ENCODE data around the gene KNDC1. TPM values are rescaled to one million over a fixed set of nuclear protein-coding genes. Genes with fewer than 3 reads are reported as not detected.

Gene KNDC1
- total and polyA plus RNA-seq, 2 experiments from 2014 or later = 1.8 to 16.0 TPM

DNA sequence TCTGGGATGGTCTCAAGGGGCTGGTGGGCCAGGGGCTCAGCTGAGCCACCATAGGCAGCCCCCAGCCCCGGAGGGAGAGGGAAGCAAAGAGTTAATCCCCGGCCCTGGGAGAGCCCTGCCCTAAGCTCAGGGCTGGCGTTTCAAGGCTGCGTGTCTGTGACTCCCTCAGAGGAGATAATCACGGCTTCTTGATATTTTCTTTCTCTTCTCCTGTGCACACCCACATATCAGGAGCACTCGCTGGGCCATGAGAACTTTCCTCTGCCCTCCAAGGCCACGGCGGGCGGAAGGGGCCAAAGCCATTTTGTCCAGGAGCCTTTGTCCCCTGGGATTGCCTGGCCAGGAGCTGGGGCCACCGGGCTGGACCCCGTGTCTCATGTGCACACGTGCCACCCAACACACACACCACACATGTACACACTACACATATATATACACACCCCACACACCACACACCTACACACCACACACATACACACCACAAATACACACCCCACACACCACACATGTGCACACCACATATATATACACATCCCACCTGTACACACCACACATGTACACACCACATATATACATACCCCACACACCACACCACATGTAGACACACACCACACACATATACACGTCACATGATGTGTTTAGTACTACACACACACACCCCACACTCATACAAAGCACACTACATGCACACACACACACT, 94.6 kb downstream of the KNDC1 start (continued):
- TF ChIP-seq, protein P1, sequence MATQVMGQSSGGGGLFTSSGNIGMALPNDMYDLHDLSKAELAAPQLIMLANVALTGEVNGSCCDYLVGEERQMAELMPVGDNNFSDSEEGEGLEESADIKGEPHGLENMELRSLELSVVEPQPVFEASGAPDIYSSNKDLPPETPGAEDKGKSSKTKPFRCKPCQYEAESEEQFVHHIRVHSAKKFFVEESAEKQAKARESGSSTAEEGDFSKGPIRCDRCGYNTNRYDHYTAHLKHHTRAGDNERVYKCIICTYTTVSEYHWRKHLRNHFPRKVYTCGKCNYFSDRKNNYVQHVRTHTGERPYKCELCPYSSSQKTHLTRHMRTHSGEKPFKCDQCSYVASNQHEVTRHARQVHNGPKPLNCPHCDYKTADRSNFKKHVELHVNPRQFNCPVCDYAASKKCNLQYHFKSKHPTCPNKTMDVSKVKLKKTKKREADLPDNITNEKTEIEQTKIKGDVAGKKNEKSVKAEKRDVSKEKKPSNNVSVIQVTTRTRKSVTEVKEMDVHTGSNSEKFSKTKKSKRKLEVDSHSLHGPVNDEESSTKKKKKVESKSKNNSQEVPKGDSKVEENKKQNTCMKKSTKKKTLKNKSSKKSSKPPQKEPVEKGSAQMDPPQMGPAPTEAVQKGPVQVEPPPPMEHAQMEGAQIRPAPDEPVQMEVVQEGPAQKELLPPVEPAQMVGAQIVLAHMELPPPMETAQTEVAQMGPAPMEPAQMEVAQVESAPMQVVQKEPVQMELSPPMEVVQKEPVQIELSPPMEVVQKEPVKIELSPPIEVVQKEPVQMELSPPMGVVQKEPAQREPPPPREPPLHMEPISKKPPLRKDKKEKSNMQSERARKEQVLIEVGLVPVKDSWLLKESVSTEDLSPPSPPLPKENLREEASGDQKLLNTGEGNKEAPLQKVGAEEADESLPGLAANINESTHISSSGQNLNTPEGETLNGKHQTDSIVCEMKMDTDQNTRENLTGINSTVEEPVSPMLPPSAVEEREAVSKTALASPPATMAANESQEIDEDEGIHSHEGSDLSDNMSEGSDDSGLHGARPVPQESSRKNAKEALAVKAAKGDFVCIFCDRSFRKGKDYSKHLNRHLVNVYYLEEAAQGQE (IDR thresholded peaks at IDR 0.05; ENCODE audit: unreplicated experiment) = no peak
- TF ChIP-seq EZH2phosphoT487 (IDR thresholded peaks at IDR 0.05; ENCODE audit: unreplicated experiment) = no peak
- no peak for TF ChIP-seq CREB1 (CRISPR knock-in tag; IDR thresholded peaks at IDR 0.05; ENCODE audit: low read depth)
- TF ChIP-seq, protein P2, sequence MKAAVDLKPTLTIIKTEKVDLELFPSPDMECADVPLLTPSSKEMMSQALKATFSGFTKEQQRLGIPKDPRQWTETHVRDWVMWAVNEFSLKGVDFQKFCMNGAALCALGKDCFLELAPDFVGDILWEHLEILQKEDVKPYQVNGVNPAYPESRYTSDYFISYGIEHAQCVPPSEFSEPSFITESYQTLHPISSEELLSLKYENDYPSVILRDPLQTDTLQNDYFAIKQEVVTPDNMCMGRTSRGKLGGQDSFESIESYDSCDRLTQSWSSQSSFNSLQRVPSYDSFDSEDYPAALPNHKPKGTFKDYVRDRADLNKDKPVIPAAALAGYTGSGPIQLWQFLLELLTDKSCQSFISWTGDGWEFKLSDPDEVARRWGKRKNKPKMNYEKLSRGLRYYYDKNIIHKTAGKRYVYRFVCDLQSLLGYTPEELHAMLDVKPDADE (IDR thresholded peaks at IDR 0.05) = no peak

DNA sequence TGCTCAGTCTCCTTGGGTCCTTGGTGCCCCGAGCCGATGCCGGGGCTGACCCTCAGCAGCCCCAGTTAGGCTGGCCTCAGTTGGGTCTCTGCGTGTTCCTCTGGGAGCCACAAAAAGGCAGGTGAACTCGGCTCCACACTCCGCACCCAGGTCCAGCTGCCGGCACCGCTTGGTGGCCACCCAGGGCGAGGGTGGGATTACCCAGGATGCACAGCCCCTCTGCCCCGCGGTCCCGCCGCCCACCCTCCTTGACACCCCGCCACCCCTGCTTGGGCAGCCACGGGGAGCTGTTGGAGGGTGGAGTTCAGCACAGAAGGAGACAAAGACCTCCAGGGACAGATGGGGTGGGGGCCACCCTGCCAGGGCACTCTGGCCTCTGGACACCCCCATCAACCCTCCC, 95.3 kb downstream of the KNDC1 start:
- no peaks in the 10 kb centered on the region for H4K20me1 ChIP-seq (replicated peaks; ENCODE audit: insufficient read depth)
- no peaks in the 10 kb centered on the region; the same call in 2 of the 3 replicates for H3K36me3 Mint-ChIP-seq (ENCODE audit: low read depth)
- ATAC-seq (no peak), DNase-seq (ENCODE audit: low spot score) (no peak)
- no peak overlapping the region for H3K27ac ChIP-seq (ENCODE audit: low read depth)
- H3K36me3 ChIP-seq (ENCODE audit: insufficient read depth) = no peaks in the 10 kb centered on the region
- no peaks in the 10 kb centered on the region; the same call in 1 of the 3 replicates for H3K9me3 Mint-ChIP-seq
- peaks cover 18% of the 10 kb centered on the region for H3K27me3 Mint-ChIP-seq (ENCODE audit: insufficient read depth, low read depth, poor library complexity)
- H3K4me1 ChIP-seq (ENCODE audit: insufficient read depth) = peaks cover 5% of the 10 kb centered on the region; the same call in 1 of the 2 replicates
- no peak overlapping the region for H3K4me3 ChIP-seq
- H3K27me3 ChIP-seq (ENCODE audit: insufficient read depth) = no peaks in the 10 kb centered on the region
- H3K4me3 Mint-ChIP-seq = no peak overlapping the region
- H3K79me2 ChIP-seq (replicated peaks; ENCODE audit: insufficient read depth) = no peaks in the 10 kb centered on the region
- H3K9me2 ChIP-seq (ENCODE audit: insufficient read depth) = no peaks in the 10 kb centered on the region
- no peak overlapping the region for H2AFZ ChIP-seq
- no peak overlapping the region for H3K4me2 ChIP-seq
- H3K4me1 Mint-ChIP-seq = peaks cover 12% of the 10 kb centered on the region
- no peaks in the 10 kb centered on the region for H3F3A ChIP-seq (replicated peaks; ENCODE audit: low read depth)
- no peak overlapping the region for H3K27ac Mint-ChIP-seq
- no peak for TF ChIP-seq CREB1 (CRISPR knock-in tag; IDR thresholded peaks at IDR 0.05; ENCODE audit: low read depth)
- TF ChIP-seq, protein P3, sequence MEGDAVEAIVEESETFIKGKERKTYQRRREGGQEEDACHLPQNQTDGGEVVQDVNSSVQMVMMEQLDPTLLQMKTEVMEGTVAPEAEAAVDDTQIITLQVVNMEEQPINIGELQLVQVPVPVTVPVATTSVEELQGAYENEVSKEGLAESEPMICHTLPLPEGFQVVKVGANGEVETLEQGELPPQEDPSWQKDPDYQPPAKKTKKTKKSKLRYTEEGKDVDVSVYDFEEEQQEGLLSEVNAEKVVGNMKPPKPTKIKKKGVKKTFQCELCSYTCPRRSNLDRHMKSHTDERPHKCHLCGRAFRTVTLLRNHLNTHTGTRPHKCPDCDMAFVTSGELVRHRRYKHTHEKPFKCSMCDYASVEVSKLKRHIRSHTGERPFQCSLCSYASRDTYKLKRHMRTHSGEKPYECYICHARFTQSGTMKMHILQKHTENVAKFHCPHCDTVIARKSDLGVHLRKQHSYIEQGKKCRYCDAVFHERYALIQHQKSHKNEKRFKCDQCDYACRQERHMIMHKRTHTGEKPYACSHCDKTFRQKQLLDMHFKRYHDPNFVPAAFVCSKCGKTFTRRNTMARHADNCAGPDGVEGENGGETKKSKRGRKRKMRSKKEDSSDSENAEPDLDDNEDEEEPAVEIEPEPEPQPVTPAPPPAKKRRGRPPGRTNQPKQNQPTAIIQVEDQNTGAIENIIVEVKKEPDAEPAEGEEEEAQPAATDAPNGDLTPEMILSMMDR (conservative IDR thresholded peaks at IDR 0.05; ENCODE audit: low read depth in 2 of 2) = no peak
- TF ChIP-seq EZH2phosphoT487 (IDR thresholded peaks at IDR 0.05; ENCODE audit: unreplicated experiment) = no peak
- no peak for TF ChIP-seq EZH2 (IDR thresholded peaks at IDR 0.05; ENCODE audit: low read depth, unreplicated experiment)
- TF ChIP-seq JUNB (IDR thresholded peaks at IDR 0.05; ENCODE audit: unreplicated experiment) = no peak
- no peak for TF ChIP-seq STAT1 (IDR thresholded peaks at IDR 0.05; ENCODE audit: unreplicated experiment)
- TF ChIP-seq, protein P4, sequence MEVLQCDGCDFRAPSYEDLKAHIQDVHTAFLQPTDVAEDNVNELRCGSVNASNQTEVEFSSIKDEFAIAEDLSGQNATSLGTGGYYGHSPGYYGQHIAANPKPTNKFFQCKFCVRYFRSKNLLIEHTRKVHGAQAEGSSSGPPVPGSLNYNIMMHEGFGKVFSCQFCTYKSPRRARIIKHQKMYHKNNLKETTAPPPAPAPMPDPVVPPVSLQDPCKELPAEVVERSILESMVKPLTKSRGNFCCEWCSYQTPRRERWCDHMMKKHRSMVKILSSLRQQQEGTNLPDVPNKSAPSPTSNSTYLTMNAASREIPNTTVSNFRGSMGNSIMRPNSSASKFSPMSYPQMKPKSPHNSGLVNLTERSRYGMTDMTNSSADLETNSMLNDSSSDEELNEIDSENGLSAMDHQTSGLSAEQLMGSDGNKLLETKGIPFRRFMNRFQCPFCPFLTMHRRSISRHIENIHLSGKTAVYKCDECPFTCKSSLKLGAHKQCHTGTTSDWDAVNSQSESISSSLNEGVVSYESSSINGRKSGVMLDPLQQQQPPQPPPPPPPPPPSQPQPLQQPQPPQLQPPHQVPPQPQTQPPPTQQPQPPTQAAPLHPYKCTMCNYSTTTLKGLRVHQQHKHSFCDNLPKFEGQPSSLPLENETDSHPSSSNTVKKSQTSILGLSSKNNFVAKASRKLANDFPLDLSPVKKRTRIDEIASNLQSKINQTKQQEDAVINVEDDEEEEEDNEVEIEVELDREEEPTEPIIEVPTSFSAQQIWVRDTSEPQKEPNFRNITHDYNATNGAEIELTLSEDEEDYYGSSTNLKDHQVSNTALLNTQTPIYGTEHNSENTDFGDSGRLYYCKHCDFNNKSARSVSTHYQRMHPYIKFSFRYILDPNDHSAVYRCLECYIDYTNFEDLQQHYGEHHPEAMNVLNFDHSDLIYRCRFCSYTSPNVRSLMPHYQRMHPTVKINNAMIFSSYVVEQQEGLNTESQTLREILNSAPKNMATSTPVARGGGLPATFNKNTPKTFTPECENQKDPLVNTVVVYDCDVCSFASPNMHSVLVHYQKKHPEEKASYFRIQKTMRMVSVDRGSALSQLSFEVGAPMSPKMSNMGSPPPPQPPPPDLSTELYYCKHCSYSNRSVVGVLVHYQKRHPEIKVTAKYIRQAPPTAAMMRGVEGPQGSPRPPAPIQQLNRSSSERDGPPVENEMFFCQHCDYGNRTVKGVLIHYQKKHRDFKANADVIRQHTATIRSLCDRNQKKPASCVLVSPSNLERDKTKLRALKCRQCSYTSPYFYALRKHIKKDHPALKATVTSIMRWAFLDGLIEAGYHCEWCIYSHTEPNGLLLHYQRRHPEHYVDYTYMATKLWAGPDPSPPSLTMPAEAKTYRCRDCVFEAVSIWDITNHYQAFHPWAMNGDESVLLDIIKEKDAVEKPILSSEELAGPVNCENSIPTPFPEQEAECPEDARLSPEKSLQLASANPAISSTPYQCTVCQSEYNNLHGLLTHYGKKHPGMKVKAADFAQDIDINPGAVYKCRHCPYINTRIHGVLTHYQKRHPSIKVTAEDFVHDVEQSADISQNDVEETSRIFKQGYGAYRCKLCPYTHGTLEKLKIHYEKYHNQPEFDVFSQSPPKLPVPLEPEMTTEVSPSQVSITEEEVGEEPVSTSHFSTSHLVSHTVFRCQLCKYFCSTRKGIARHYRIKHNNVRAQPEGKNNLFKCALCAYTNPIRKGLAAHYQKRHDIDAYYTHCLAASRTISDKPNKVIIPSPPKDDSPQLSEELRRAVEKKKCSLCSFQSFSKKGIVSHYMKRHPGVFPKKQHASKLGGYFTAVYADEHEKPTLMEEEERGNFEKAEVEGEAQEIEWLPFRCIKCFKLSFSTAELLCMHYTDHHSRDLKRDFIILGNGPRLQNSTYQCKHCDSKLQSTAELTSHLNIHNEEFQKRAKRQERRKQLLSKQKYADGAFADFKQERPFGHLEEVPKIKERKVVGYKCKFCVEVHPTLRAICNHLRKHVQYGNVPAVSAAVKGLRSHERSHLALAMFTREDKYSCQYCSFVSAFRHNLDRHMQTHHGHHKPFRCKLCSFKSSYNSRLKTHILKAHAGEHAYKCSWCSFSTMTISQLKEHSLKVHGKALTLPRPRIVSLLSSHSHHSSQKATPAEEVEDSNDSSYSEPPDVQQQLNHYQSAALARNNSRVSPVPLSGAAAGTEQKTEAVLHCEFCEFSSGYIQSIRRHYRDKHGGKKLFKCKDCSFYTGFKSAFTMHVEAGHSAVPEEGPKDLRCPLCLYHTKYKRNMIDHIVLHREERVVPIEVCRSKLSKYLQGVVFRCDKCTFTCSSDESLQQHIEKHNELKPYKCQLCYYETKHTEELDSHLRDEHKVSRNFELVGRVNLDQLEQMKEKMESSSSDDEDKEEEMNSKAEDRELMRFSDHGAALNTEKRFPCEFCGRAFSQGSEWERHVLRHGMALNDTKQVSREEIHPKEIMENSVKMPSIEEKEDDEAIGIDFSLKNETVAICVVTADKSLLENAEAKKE (CRISPR knock-in tag; IDR thresholded peaks at IDR 0.05) = no peak
- no peak for TF ChIP-seq NANOG (IDR thresholded peaks at IDR 0.05; ENCODE audit: borderline replicate concordance)

All from GM23338 (cell line).